Inferior parietal cortex (tissue), 1 donor: ENCODE data around the gene CDH6.
A peak's percentile ranks its signal among the peaks of the same experiment; 100 is the strongest.

Experiments used
- DNase-seq: peaks from one replicate; pipeline ENCODE4 v3.0.0-alpha.2; 2016; ENCODE audit errors: extremely low spot score

The CDH6 gene

DNA sequence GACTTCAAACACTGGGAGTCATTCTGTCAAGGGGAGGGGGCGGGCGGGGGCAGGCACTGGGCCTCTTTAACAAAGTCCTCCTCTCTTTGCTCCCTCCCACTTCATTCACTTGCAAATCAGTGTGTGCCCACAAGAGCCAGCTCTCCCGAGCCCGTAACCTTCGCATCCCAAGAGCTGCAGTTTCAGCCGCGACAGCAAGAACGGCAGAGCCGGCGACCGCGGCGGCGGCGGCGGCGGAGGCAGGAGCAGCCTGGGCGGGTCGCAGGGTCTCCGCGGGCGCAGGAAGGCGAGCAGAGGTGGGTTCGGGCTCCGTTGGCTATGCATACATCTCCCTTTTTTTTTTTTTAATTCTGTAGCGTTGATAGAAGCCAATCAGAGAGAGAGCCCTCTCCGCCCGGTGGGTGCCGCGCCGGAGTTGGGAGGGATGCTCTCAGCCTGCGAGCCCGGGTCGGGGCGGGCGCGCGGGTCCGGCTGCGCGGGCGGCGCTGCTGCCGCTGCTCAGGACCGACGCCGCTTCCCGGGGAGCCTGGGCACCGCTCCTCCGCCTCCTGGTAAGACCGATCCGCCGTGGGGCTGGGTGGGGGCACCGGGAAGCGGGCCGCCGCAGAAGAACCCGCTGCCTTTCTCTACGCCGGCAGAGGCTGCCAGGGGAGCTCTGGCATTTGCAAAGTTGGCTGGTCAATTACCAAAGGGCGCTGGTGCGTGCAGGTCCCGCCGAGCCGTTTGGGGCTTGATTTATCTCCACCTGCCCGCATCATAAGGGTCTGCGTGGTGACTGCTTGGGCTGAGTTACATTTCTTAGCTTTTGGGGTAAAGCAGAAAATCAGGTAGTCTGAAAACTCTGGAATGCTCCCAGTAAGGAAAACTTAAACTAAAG lies at the start of gene CDH6:
TSS of gene CDH6 (plus strand) at position 96 of the 877 bp plus-strand sequence. CDS start 73,788 bp downstream, outside the sequence.
- DNase-seq: peak; percentile 26

DNA sequence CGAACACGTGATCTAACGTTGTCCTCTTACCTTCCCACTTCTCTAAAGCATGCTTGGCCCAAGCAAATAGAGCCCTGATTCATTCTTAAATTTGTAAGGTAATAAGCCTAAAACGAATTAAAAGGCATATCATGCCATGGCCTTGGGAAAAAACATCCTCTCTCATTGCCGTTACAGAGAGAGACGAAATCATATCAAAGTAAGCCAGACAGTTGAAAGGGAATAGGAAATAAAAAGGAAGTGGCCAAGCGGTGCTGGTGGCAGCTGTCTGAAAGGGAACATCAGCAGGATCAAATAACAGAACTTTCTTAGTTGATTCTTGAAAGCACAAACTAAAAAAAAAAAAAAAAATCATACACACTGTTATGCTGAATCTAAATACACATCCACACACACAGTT lies 49.1 kb upstream of the CDH6 start:
- no peak for DNase-seq

DNA sequence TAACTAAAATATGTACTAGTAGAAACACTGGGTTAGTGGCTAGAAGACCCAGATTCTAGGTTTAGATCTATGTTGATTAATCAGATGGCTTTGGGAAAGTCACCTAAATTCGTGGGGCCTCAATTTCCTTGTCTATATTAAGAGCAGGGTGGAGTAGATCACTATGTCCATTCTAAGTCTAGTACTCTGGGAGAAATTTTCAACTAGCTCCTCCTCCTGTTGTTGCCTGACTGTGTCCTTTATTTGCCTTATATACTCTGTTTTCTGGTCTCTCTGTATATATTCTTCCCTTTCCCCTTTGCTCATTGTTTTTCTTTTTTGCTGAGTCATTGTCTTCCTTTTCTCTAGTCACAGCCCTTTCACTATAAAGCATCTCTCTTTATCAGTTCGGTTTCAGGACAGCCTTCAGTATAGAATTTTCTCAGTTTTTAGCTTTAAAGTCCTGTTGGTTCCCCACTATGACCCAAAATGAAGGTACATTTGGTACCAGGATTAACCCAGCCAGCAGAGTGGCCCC lies 44.5 kb upstream of the CDH6 start:
- DNase-seq: no peak

- DNase-seq: no peak
Measured at GRCh38 chr5:31153521-31153920, 40.0 kb upstream of the CDH6 start.

DNA sequence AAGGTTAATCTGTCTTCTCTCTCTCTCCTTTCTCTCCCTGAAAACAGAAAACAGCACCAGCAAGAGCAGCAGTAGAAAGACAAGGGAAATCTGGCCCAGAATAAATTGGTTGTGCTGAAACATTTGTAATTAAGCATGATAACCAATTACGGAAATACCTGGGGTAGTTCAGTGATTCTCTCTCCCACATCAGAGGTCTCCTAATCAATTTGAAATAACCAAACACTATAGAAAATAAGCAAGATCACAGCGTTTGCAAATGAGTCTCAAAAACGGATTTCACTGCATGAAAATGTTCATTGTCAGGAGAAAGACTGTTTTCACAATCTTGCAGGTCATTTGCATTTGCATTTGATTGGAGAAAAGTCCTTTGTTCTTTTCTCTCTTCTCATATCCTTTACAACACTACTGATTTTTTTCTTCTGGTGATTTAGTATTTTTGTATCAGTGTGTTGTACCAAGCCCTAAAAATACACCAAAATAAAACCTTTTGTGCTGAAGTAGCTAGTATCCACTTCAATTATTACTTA lies 36.8 kb upstream of the CDH6 start:
- DNase-seq: no peak

- DNase-seq: no peak
Measured at GRCh38 chr5:31157720-31158119, 35.8 kb upstream of the CDH6 start.

- no peak for DNase-seq
Measured at GRCh38 chr5:31158686-31159085, 34.8 kb upstream of the CDH6 start.

GRCh38 chr5:31161781-31162181 lies 31.7 kb upstream of the CDH6 start:
- DNase-seq: no peak

DNA sequence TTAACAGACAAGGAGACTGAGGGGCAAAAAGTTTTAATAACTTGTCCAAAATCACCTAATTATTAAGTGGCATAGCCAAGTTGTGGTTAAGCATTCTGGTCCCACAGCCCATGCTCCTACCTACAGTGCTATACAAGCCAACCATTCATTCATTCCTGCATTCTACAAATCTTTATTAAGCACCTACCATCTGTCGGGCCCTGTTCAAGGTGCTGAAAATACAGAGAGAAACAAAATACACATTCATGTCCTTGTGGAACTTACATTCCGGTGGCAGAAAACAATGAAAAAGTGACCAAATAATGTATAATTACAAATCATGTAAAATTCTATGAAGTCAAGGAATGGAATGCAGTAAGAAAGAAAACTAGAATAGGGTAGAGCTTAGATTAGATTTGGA lies 27.8 kb upstream of the CDH6 start:
- no peak for DNase-seq

DNA sequence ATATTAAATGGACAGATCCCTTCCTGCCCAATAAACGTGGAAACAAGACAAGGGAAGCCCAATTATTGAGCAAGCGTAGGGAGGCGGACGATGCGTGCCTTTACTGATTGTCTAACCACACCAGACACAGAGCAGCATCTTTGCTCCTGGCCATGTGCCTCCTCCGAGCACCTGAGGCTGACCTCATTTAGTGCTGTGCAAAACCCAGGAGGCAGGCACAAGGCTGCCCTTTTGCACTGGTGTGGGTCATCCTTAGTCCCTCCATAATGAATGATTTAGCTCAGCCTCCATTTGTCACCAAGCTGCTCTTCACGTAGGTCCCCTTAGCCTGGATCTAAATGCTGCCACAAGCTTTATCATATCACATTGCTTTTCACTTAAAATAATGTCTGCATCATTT lies 24.1 kb upstream of the CDH6 start:
- DNase-seq: no peak

DNA sequence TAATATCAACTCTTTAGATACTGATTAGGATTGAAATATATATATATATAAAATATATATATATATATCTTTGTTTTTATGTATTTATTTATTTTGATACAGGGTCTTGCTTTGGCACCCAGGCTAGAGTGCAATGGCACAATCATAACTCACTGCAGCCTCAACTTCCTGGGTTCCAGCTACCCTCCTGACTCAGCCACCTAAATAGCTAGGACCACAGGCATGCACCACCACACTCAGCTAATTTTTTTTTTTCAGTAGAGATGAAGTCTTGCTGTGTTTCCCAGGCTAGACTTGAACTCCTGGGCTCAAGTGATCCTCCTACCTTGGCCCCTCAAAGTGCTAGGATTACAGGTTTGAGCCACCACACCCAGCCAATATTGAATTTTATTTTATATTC lies 20.6 kb upstream of the CDH6 start:
- DNase-seq: no peak

- DNase-seq: no peak
Measured at GRCh38 chr5:31173614-31174013, 19.9 kb upstream of the CDH6 start.

- no peak for DNase-seq
Measured at GRCh38 chr5:31181376-31181987, 12.0 kb upstream of the CDH6 start.

DNA sequence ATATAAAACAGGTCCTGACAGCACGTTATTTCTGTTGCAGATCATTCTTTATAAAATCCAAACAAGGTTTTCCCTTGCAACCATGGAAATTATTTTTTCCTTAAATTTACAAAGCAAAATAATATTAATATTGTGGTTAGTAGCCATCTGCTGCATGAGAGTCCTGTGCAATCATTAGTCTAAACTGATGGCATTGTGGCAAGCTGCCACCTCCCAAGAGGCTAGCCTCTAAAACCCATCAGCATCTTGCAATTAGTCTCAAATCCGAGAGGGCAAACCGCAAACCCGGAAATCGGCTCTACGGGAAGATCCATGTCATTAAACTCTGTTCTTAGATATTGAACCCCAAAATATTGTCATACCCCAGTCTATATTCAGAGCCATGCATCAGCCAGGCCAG lies 11.3 kb upstream of the CDH6 start:
- no peak for DNase-seq

DNA sequence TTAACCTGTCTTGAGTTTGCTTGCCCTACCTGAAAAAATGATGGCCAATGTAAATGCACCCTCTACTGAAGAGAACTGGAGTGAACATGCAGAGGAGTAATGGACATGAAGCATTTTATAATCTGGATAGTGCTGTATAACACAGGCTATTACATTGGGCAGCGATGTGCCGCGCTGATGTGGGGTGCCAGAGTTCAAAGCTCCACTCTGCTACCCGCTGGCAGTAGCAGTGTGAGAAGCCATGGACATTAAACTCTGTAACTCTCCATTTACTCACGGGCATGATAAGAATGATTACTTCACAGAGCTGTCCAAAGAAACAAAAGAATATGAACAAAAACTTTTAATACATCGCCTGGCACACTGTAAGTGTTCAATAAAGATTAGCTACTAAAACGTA lies 7.5 kb upstream of the CDH6 start:
- no peak for DNase-seq

GRCh38 chr5:31186672-31187267 lies 6.7 kb upstream of the CDH6 start:
- DNase-seq: peak; percentile 65

DNA sequence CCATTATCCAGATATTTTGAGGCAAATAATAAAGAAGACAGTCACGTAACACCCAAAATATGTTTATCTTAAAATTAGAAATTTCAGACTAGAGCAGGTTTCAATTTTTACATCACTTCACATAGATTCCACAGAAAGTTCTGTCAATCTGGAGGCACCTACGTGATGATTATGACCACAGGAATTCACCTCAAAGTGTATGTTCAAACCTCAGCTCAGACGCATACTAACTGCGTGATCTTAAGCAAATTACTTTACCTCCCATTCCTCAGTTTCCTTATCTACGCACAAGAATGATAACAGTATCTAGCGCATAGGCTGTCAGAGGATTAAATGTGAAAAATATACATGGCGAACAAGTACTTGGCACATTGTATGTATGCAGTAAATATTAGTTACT lies 5.9 kb upstream of the CDH6 start:
- no peak for DNase-seq

DNA sequence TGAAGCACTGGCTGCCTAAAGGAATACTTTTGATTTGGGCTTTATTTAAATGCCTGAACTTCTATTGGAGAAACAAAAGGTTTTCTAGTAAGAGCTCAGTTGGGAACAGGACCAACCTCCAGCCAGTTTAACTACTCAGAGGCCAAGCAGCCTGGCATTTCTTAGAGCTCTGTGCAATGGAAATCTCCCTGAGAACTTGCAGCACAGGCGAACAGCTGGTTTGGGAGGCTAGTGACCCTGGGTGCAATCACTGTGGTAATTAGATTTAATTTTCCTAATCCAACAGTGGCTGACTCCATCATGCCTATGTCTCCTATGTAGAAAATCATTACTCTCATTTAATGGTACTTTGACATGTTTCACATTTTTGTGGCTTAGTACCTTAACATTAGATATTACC lies 1.0 kb upstream of the CDH6 start:
- DNase-seq: no peak

- peak; percentile 36 for DNase-seq
Measured at GRCh38 chr5:31193116-31193515, 370 bp upstream of the CDH6 start.

DNA sequence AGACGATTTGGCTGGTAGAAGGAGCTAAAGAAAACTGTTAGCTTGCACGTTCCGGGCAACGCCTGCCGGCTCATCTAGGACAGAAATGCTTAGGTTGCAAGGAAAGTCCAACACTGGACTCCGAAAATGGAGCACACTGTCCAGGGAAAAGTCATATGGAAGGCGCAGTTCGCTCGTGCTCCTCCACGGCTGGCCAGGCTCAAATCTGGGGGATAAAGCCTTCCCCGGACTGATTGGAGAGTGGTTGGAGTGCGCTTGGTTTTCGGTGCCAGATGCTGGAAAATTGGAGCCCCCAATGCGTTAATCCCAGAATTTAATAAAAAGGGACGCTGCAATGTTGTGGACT lies 955 bp downstream of the CDH6 start:
- DNase-seq: peak; percentile 15

- peak; percentile 15 for DNase-seq
Measured at GRCh38 chr5:31194892-31195555, 1.5 kb downstream of the CDH6 start.

GRCh38 chr5:31196309-31196708 lies 2.8 kb downstream of the CDH6 start:
- DNase-seq: peak; percentile 15
